Calu3 (cell line): ENCODE measurements around the gene INSIG1. TPM values are rescaled to one million over a fixed set of nuclear protein-coding genes. Genes with fewer than 3 reads are reported as not detected.

Source experiments
- BruUV-seq: library from RNA; stranded (reverse); fragments of 400-500 nt; replicated peaks from 2 replicates; lab custom pipeline; 2021; lab: Mats Ljungman, UMichigan
- CTCF ChIA-PET: fragments of 300-600 bp; sonication (Branson Sonifier 250); formaldehyde crosslinking; loops from one replicate; lab custom pipeline; 2022; ENCODE audit warnings: antibody characterized with exemption; lab: Charles Lee
- DNase-seq: peaks from one replicate; pipeline ENCODE4 v3.0.0; 2022
- H3K27ac Mint-ChIP-seq: one replicate; pipeline ENCODE4 v1.8.0; 2022; ENCODE audit warnings: mixed read lengths; ENCODE audit not compliant: unreplicated experiment
- H3K27me3 Mint-ChIP-seq: one replicate; pipeline ENCODE4 v1.8.0; 2022; ENCODE audit warnings: mixed read lengths; ENCODE audit not compliant: unreplicated experiment
- H3K36me3 Mint-ChIP-seq: one replicate; pipeline ENCODE4 v1.8.0; 2022; ENCODE audit warnings: mild to moderate bottlenecking, moderate library complexity, mixed read lengths; ENCODE audit not compliant: insufficient read depth, unreplicated experiment
- H3K4me1 Mint-ChIP-seq: one replicate; pipeline ENCODE4 v1.8.0; 2022; ENCODE audit warnings: mild to moderate bottlenecking, low read depth, mixed read lengths; ENCODE audit not compliant: unreplicated experiment
- H3K4me3 Mint-ChIP-seq: one replicate; pipeline ENCODE4 v1.8.0; 2022; ENCODE audit warnings: mild to moderate bottlenecking, low read depth, moderate library complexity, mixed read lengths; ENCODE audit not compliant: unreplicated experiment
- H3K9me3 Mint-ChIP-seq: one replicate; pipeline ENCODE4 v1.8.0; 2022; ENCODE audit warnings: low read depth, mixed read lengths; ENCODE audit not compliant: unreplicated experiment
- intact Hi-C: fragments of 100-400 bp; cut with micrococcal nuclease; formaldehyde crosslinking; loops from one replicate; pipeline ENCODE4 v1.10.0; 2022; ENCODE audit not compliant: unreplicated experiment
- total RNA-seq: library from RNA; stranded (reverse); gene quantifications from 2 replicates; pipeline ENCODE4 v1.2.3, GENCODE V29; 2022
- TF ChIP-seq, protein P1 (sequence below): fragments of 200-600 bp; IDR thresholded peaks from one replicate; pipeline ENCODE4 v1.8.0; 2022; ENCODE audit warnings: antibody characterized with exemption; ENCODE audit not compliant: unreplicated experiment

Gene INSIG1
- total RNA-seq, 1 experiment from 2014 or later, result 71.3 TPM

DNA sequence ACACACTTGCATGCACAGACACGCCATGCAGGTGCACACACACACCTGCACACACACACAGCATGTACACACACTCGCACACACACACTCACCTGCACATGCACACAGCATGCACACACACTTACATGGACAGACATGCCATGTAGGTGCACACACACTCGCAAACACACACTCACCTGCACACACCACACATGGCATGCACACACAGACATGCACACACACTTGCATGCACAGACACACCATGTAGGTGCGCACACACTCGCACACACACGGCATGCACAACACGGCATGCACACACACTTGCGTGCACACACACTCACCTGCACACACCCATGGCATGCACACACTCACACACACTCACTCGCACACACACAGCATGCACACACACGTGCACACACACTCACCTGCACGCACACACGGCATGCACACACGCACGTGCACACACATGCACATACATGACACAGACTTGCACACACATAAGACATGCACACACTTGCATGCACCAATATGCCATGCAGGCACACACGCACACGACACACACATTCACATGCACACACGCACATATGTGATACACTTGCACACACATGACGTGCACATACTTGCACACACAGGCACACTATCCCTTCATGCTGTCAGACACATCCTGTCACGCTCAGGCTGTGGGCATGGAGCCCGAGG is 56.8 kb downstream of the INSIG1 start:
- TF ChIP-seq, protein P1, sequence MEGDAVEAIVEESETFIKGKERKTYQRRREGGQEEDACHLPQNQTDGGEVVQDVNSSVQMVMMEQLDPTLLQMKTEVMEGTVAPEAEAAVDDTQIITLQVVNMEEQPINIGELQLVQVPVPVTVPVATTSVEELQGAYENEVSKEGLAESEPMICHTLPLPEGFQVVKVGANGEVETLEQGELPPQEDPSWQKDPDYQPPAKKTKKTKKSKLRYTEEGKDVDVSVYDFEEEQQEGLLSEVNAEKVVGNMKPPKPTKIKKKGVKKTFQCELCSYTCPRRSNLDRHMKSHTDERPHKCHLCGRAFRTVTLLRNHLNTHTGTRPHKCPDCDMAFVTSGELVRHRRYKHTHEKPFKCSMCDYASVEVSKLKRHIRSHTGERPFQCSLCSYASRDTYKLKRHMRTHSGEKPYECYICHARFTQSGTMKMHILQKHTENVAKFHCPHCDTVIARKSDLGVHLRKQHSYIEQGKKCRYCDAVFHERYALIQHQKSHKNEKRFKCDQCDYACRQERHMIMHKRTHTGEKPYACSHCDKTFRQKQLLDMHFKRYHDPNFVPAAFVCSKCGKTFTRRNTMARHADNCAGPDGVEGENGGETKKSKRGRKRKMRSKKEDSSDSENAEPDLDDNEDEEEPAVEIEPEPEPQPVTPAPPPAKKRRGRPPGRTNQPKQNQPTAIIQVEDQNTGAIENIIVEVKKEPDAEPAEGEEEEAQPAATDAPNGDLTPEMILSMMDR, result no peak
- Mint-ChIP-seq H3K9me3 (peaks cover 5% of the 10 kb centered on the region), H3K36me3 (no peaks in the 10 kb centered on the region), H3K27ac (no peak overlapping the region), H3K4me3 (no peak overlapping the region), H3K27me3 (peaks cover 81% of the 10 kb centered on the region), H3K4me1 (no peaks in the 10 kb centered on the region)
- CTCF ChIA-PET, result no interaction called here
- intact Hi-C loops, result no loop called here
- no peak for DNase-seq
- BruUV-seq, result no TSS peak

DNA sequence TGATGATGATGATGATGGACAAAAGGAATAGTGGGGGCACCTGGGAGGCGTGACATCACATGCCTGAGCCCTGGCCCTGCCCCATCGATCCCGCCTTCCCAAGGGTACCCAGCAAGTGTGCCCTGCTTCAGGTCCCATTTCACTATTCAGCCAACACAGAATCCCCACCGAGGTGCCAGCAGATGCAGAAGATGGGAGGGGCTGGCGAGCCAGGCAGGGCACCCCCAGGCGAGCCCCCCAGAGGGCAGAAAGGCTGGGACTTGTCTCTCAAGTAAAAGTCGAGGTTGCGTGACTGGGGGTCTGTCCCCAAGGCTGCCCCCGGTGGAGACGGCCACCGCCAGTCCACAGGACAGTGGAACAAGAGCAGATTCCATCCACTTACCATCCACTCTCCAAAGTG is 57.5 kb downstream of the INSIG1 start:
- Mint-ChIP-seq H3K36me3 (no peaks in the 10 kb centered on the region), H3K4me1 (no peaks in the 10 kb centered on the region), H3K27ac (no peak overlapping the region), H3K27me3 (peaks cover 87% of the 10 kb centered on the region), H3K4me3 (no peak overlapping the region), H3K9me3 (peaks cover 5% of the 10 kb centered on the region)
- TF ChIP-seq, protein P1, result no peak
- intact Hi-C loops, result no loop called here
- CTCF ChIA-PET, result no interaction called here
- no peak for DNase-seq
- BruUV-seq, result no TSS peak

DNA sequence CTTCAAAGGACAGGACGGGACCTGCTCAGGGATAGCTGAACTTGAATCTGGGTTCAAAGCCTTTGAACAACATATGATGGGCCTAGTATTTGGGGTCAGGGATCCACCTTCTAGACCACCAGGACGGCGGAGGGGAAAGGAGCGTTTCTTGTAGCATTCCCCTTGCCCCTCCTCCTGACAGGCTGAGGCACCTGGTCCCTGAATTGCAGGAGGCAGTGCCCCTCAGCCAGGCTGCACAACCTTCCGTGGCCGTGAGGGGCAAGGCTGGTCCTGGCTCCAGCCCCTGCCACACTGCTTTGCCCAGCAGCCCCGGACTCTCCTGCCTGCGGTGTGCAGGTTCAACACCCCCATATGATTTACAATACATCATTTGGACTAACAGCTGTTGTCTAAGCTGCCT is 58.1 kb downstream of the INSIG1 start:
- DNase-seq, result no peak
- no peaks in the 10 kb centered on the region for H3K4me1 Mint-ChIP-seq
- H3K27me3 Mint-ChIP-seq, result peaks cover 89% of the 10 kb centered on the region
- no peaks in the 10 kb centered on the region for H3K36me3 Mint-ChIP-seq
- peaks cover 5% of the 10 kb centered on the region for H3K9me3 Mint-ChIP-seq
- intact Hi-C loops, result loop anchor here (1.0 kb wide), 1 partner anchor 428 kb away; no protein-coding TSS in a partner anchor
- no TSS peak for BruUV-seq
- H3K27ac Mint-ChIP-seq, result no peak overlapping the region
- CTCF ChIA-PET, result interaction anchor here (2.1 kb wide), 1 partner anchor 428 kb away, joined by 17 read pairs; no protein-coding TSS in a partner anchor
- H3K4me3 Mint-ChIP-seq, result no peak overlapping the region
- TF ChIP-seq, protein P1, result no peak

DNA sequence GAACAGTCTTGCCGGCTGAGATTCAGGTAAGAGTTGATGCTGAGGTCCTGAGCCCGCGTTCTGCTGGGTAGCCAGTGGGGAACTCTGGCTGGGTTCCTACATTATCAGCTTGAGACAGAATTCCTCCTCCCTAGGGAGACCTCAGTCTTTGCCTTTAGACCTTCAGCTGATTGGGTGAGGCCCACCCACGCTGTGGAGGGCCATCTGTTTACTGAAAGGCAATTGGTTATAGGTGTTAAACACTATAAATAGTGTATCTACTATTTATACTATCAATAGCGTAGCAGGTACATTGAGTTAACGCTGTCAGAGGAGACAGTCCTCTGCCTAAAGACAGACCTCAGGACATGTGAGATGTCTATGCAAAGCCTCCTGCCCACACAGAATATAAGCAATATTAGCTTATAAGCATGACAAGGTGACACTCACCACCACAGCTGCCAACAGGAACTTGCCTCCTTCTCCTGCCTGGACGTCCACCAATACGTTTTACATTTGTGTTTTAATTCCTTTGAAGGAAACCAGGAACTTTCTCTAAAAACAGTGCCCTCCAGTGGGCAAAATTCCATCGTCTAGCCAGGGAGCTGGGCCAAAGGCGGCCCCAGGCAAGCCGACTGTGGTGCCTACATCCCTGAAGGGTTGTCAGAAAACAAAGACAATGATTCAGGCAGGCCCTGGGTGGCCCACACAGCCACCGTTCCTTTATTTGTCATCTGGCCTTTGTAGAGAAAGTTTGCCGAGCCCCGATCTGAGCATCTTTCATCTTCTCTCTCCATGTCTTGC is 58.8 kb downstream of the INSIG1 start:
- peaks cover 89% of the 10 kb centered on the region for H3K27me3 Mint-ChIP-seq
- H3K36me3 Mint-ChIP-seq, result no peaks in the 10 kb centered on the region
- no peaks in the 10 kb centered on the region for H3K4me1 Mint-ChIP-seq
- no peak overlapping the region for H3K27ac Mint-ChIP-seq
- CTCF ChIA-PET, result interaction anchor here (0.6 to 2.1 kb wide), 2 partner anchors 16 to 429 kb away, joined by 3 to 17 read pairs; no protein-coding TSS in a partner anchor
- H3K9me3 Mint-ChIP-seq, result peaks cover 5% of the 10 kb centered on the region
- intact Hi-C loops, result loop anchor here (1.0 kb wide), 1 partner anchor 429 kb away; no protein-coding TSS in a partner anchor
- no TSS peak for BruUV-seq
- DNase-seq, result peak; percentile 66
- H3K4me3 Mint-ChIP-seq, result no peak overlapping the region
- TF ChIP-seq, protein P1, result peak; percentile 15
